HG03280 (cell line): Measurements from ENCODE around the gene DNAH14.
"Not testable (repeated sequence)": the region's sequence is repeated elsewhere in the genome, so short reads cannot be mapped to it uniquely, and the experiment has no call there.

Experiments
- ATAC-seq: cut with Tn5 transposase; IDR thresholded peaks from one replicate; pipeline ENCODE4 v1.9.1; 2021; ENCODE audit warnings: mild to moderate bottlenecking, moderate library complexity; ENCODE audit not compliant: unreplicated experiment

DNAH14 gene

GRCh38 chr1:224929335-224930237 is at the start of gene DNAH14:
Gene DNAH14 (plus strand): TSS chr1:224929675. CDS start chr1:224952703, 23,028 bp downstream.
- peak; percentile 82 for ATAC-seq

GRCh38 chr1:224880593-224881307 is 48.7 kb upstream of the DNAH14 start:
- no peak for ATAC-seq

GRCh38 chr1:224881308-224881692 is 48.2 kb upstream of the DNAH14 start:
- ATAC-seq, result not testable (repeated sequence)

DNA sequence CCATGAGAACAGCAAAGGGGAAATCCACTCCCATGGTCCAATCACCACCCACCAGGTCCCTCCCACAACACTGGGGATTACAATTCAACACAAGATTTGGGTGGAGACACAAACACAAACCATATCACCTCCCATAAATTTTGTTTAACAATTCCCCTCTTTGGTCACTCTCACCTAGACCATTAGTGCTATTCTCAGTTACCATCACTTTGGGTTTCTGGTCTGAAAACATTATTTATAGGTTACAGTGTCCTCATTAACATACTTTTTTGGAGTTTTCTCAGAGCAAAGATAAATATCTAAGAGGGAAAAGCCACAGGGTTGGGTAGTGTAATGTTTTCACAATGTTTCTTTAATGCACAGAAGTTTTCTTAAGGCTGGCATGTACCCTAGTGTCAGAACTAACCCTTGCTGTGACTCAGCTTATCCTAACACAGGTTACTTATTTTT is 47.7 kb upstream of the DNAH14 start:
- no peak for ATAC-seq

DNA sequence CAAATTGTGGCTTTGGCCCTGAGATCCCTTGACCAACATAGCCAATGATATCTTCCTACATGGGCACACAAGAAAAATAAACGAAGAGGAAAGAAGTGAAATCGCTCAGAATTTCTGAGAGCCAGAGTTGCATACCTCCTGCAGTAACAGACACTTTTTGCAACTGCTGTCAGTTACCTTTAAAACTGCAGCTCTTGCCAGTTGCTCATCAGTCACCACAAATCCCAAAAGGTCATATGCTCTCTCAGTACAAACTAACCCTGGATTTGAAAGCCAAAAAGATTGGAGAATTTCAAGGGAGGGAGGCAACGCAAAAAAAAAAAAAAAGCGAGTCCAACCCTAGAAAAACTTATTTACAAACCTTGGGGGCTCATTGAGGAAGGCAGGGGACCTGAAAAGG is 47.2 kb upstream of the DNAH14 start:
- no peak for ATAC-seq

GRCh38 chr1:224883091-224883490 is 46.4 kb upstream of the DNAH14 start:
- ATAC-seq, result no peak

DNA sequence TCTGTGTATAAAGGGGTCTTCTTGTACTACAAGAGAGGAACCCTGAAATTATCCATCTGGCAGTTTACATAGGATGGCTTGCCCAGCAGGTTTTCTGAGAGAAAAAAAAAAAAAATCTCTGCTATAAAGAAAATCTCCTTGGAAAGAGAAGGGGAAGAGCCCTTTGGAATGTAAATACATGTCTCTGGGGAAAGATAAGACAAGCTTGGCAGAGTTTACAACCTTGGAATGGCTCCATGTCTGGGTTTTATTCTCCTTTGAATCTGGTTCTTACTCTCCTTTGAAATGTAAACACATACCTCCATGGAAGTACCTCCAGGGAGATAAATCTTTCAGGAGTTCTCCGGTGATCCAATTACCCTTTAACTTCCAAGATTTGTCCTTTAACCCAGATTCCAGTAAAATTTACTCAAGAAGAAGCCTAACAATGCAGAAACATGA is 45.1 kb upstream of the DNAH14 start:
- ATAC-seq, result no peak

- not testable (repeated sequence) for ATAC-seq
These were observed 44.1 kb upstream of the DNAH14 start for GRCh38 chr1:224885376-224885775.

- no peak for ATAC-seq
These were observed 34.6 kb upstream of the DNAH14 start for GRCh38 chr1:224894915-224895314.

- no peak for ATAC-seq
These were observed 33.2 kb upstream of the DNAH14 start for GRCh38 chr1:224896130-224896781.

DNA sequence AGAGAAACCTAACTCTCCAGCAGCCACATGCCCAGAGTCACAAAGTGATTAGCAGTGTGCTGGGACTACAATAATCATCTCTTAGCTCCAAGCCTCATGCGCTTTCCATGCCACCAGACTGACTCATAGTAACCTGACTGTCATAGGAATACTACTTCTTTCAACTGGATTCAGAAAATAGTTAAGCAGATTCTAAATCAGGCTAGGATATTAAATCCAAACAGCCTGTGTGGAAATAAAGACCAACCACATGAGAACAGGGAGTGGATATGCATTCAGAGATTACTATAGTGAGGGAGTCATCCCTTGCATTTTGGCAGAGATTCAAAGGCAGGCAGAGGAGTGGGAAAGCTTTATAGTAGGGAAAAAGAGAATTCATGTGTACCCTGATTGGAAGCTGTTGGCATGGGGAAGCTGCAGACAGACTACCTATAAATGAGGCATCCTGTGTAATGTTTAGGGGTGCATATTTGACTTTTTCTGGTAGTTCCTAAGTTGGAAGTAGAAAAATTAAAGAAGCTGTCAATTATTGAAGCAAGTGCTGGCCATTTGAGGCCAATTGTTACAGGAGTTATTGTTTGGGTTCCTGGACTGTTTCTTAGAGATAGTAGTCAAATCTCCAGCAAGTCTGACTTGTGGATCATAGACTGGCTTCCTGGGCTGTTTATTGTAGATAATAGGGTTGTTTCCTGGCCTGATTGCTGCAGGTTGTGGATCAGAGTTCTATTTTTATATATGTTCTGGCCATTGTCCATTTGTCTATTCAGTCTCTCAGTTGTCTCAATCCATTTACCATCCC is 31.7 kb upstream of the DNAH14 start:
- ATAC-seq, result no peak

GRCh38 chr1:224898937-224899336 is 30.5 kb upstream of the DNAH14 start:
- ATAC-seq, result no peak

DNA sequence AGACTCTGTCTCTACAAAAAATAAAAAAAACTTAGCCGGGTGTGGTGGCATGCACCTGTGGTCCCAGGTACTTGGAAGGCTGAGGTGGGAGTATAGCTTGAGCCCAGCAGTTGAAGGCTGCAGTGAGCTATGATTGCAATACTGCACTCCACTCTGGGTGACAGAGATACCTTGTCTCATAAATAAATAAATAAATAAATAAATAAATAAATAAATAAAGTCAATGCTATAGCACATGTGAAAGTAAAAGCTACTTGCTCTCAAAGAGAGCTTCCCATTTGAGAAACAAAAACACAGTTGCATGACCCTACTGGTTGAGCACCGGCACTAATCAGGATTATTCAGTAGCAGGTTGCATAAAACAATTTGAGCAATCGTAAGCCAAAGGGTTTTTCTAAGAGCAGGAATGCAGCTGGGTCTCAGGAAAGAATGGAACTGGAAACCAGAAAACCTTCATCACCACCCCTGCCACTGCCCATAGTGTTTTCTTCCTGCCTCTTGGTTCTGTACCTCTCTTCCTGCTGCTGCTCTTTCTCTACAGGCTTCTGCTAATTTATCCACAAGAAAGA is 29.3 kb upstream of the DNAH14 start:
- ATAC-seq, result no peak

GRCh38 chr1:224901087-224901810 is 28.2 kb upstream of the DNAH14 start:
- ATAC-seq, result no peak

DNA sequence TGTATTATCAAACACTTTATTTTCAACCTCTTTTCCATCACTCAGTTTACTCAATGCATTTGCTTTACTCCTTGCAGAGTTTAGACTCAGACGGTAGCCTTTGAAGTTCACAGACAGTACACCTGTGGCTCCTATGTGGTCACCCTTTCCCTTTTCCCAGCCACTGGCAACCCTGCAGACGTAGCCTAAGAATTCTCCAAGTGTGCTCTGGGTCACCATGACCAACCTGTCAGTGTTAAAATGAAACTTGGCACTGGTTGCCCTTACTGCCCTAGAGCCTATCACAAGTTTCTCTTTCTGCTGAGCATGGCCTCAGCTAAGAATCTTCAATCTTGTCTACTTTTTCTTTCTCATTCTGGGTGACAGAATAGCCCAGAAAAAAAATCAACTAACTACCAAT is 25.5 kb upstream of the DNAH14 start:
- ATAC-seq, result no peak

- ATAC-seq, result no peak
These were observed 23.1 kb upstream of the DNAH14 start for GRCh38 chr1:224906340-224906739.

- ATAC-seq, result no peak
These were observed 18.3 kb upstream of the DNAH14 start for GRCh38 chr1:224911217-224911616.

- no peak for ATAC-seq
These were observed 15.1 kb upstream of the DNAH14 start for GRCh38 chr1:224914292-224914900.

GRCh38 chr1:224919508-224919907 is 10.0 kb upstream of the DNAH14 start:
- ATAC-seq, result no peak
